ENCODE results near the gene WFIKKN1.

GRCh38 chr16:648781-649589, 18.2 kb downstream of the WFIKKN1 start, which contains the start of gene WDR90:
- peak; percentile 73 for TF ChIP-seq POLR2A (IDR thresholded peaks at IDR 0.05)
- no peak for TF ChIP-seq CTCF (IDR thresholded peaks at IDR 0.05)
- TF ChIP-seq EP300 (IDR thresholded peaks at IDR 0.05; ENCODE audit: low read depth) = no peak
